ENCODE data around the gene PHACTR3. TPM values are rescaled to one million over a fixed set of nuclear protein-coding genes. Genes with fewer than 3 reads are reported as not detected.

PHACTR3 gene
- total RNA-seq, 2 donors from 2014 or later, result 0.86 to 24.2 TPM

- H3K4me1 ChIP-seq, result peaks cover 0 to 3% of the 10 kb centered on the region in 2 donors
- TF ChIP-seq, protein P1, sequence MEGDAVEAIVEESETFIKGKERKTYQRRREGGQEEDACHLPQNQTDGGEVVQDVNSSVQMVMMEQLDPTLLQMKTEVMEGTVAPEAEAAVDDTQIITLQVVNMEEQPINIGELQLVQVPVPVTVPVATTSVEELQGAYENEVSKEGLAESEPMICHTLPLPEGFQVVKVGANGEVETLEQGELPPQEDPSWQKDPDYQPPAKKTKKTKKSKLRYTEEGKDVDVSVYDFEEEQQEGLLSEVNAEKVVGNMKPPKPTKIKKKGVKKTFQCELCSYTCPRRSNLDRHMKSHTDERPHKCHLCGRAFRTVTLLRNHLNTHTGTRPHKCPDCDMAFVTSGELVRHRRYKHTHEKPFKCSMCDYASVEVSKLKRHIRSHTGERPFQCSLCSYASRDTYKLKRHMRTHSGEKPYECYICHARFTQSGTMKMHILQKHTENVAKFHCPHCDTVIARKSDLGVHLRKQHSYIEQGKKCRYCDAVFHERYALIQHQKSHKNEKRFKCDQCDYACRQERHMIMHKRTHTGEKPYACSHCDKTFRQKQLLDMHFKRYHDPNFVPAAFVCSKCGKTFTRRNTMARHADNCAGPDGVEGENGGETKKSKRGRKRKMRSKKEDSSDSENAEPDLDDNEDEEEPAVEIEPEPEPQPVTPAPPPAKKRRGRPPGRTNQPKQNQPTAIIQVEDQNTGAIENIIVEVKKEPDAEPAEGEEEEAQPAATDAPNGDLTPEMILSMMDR (IDR thresholded peaks at IDR 0.05), result no peak
- H3K27ac ChIP-seq, result peak overlapping the region in 1 of 2 donors; percentile 8
- DNase-seq (ENCODE audit: low spot score), result no peak
- no peaks in the 10 kb centered on the region for H3K36me3 ChIP-seq
- H3K27me3 ChIP-seq, result no peaks in the 10 kb centered on the region
- H3K4me3 ChIP-seq, result no peak overlapping the region
- H3K9me3 ChIP-seq, result no peaks in the 10 kb centered on the region
These were observed 85.8 kb downstream of the PHACTR3 start for GRCh38 chr20:59690101-59690500.

DNA sequence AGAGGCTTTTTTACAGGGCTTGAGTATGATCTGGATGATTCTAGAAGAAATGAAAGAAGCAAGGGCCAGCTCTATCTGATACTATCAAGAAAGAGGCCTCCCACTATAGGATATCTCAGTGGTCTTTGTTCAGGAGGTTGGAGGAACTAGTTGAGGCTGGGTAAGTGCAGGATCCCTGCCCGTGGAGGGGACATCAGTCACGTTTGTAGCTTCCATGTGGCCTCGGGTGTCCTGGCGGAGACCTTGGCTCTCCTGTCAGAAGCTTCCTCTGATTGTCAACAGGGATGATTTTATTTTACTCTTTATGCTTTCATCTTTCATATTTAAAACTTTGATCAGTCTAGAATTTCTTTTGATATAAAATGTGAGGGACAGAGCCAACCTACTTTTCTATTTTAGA lies 86.6 kb downstream of the PHACTR3 start:
- no peaks in the 10 kb centered on the region for H3K36me3 ChIP-seq
- no peak overlapping the region for H3K4me3 ChIP-seq
- peak overlapping the region in 1 of 2 donors; percentile 6 for H3K27ac ChIP-seq
- H3K9me3 ChIP-seq, result no peaks in the 10 kb centered on the region
- DNase-seq (ENCODE audit: low spot score), result no peak
- TF ChIP-seq, protein P1 (IDR thresholded peaks at IDR 0.05), result no peak
- H3K4me1 ChIP-seq, result peaks cover 0 to 3% of the 10 kb centered on the region in 2 donors
- H3K27me3 ChIP-seq, result no peaks in the 10 kb centered on the region

DNA sequence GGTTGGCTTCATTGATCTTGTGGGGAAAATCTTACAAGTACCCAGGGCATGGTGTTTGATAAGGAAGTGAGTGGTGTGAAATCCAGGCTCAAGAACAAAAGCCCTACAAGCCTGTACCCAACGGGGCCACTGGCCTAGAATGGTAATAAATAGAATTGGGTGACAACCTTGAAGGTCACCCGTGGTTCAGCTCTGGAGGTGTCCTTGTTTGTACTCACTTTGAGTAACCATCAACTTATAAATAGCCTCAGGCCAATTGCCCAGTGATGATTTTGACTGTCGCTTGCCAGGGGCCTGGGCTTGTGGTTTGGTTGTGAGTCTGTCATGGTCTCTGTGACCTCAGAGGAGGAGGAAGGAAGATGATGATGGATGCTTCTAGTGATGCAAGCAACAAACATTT lies 87.8 kb downstream of the PHACTR3 start:
- DNase-seq (ENCODE audit: low spot score), result no peak
- peak overlapping the region; percentile 63 to 65 for H3K27ac ChIP-seq
- peaks cover 0 to 3% of the 10 kb centered on the region in 2 donors for H3K4me1 ChIP-seq
- H3K36me3 ChIP-seq, result no peaks in the 10 kb centered on the region
- TF ChIP-seq, protein P1 (IDR thresholded peaks at IDR 0.05), result no peak
- H3K9me3 ChIP-seq, result no peaks in the 10 kb centered on the region
- no peaks in the 10 kb centered on the region for H3K27me3 ChIP-seq
- H3K4me3 ChIP-seq, result no peak overlapping the region

DNA sequence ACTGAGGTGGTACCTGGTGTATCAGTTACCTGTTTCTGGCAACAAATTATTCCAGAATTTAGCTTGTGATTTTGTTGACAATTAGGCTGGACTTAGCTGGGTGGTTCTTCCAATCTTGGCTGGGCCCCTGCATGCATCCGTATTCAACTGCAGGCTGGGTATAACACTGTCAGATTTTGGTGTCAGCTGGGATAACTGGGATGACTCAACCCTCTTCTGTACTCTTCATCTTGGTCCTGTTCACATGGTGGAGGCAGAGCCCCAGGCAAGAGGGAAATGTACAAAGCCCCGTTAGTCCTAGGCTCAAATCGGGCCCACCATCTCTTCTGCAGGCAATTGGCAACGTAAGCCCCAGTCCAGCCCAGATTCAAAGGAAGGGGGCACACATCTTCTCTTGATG lies 89.2 kb downstream of the PHACTR3 start:
- no peaks in the 10 kb centered on the region for H3K9me3 ChIP-seq
- no peaks in the 10 kb centered on the region for H3K27me3 ChIP-seq
- DNase-seq (ENCODE audit: low spot score), result no peak
- no peak overlapping the region for H3K27ac ChIP-seq
- peaks cover 0 to 3% of the 10 kb centered on the region in 2 donors for H3K4me1 ChIP-seq
- no peaks in the 10 kb centered on the region for H3K36me3 ChIP-seq
- H3K4me3 ChIP-seq, result no peak overlapping the region
- TF ChIP-seq, protein P1 (IDR thresholded peaks at IDR 0.05), result no peak

- Histone ChIP-seq H3K4me3 (no peak overlapping the region), H3K27me3 (no peaks in the 10 kb centered on the region), H3K4me1 (peaks cover 0 to 3% of the 10 kb centered on the region in 2 donors), H3K36me3 (no peaks in the 10 kb centered on the region), H3K27ac (no peak overlapping the region), H3K9me3 (no peaks in the 10 kb centered on the region)
- TF ChIP-seq, protein P1 (IDR thresholded peaks at IDR 0.05), result no peak
- no peak for DNase-seq (ENCODE audit: low spot score)
These were observed 92.1 kb downstream of the PHACTR3 start for GRCh38 chr20:59696476-59696875.

DNA sequence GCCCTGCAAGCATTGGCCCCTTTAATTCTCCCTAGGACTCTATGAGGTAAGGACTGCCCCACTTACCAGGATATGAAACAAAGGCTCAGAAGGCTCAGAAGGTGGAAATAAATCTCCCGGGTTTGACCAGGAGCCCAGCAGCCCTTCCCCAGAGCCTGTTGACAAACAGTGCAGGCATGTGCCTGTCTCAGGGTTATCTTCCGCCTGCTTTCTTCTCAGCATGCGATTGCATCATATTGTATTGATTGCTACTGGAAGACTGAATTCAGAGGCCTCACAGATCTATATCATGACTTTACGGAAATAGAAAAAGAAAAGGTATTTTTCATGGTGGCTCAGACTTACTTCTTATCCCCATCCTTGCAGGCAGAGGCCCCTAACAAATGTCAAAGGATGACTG lies 92.7 kb downstream of the PHACTR3 start:
- Histone ChIP-seq H3K27me3 (no peaks in the 10 kb centered on the region), H3K9me3 (no peaks in the 10 kb centered on the region), H3K27ac (no peak overlapping the region), H3K36me3 (no peaks in the 10 kb centered on the region), H3K4me1 (peaks cover 0 to 3% of the 10 kb centered on the region in 2 donors), H3K4me3 (no peak overlapping the region)
- DNase-seq (ENCODE audit: low spot score), result no peak
- TF ChIP-seq, protein P1 (IDR thresholded peaks at IDR 0.05), result no peak

Data from right atrium auricular region (tissue), 2 donors.